Left lung (tissue), 10 donors: ENCODE results near the gene NEDD4. TPM values are rescaled to one million over a fixed set of nuclear protein-coding genes. Genes with fewer than 3 reads are reported as not detected.

ENCODE experiments used
- ATAC-seq: fragments of 200-7000 bp; cut with Tn5 transposase; one replicate; pipeline ENCODE4 v1.9.1; 2020; ENCODE audit warnings: moderate library complexity
- DNase-seq, 4 donors: peaks; one replicate each; pipeline ENCODE4 v3.0.0-alpha.2; 2013 to 2020
- H3K27ac ChIP-seq, 2 donors: fragments of 200-600 bp; sonication (generic) in 1 of 2; one replicate each; pipeline versions ENCODE4 v1.5.0 to v1.8.0; 2020 to 2021
- H3K27me3 ChIP-seq, 2 donors: fragments of 200-600 bp; sonication (generic) in 1 of 2; one replicate each; pipeline versions ENCODE4 v1.5.0 to v1.8.0; 2020 to 2021
- H3K36me3 ChIP-seq, 2 donors: fragments of 200-600 bp; sonication (generic) in 1 of 2; one replicate each; pipeline versions ENCODE4 v1.5.0 to v1.8.0; 2020 to 2021
- H3K4me1 ChIP-seq, 2 donors: fragments of 200-600 bp; one replicate each; pipeline ENCODE4 v1.8.0; 2021
- H3K4me3 ChIP-seq, 2 donors: fragments of 200-600 bp; sonication (generic) in 1 of 2; one replicate each; pipeline versions ENCODE4 v1.5.0 to v1.8.0; 2020 to 2021; ENCODE audit warnings: mild to moderate bottlenecking in 1 of 2
- H3K9me3 ChIP-seq, 2 donors: fragments of 200-600 bp; sonication (generic) in 1 of 2; one replicate each; pipeline versions ENCODE4 v1.5.0 to v1.8.0; 2020 to 2021
- intact Hi-C, 2 donors: fragments of 100-400 bp; cut with DNase I; formaldehyde crosslinking; loops; one replicate each; pipeline versions ENCODE4 v1.11.2 to v1.14.2; 2022
- polyA plus RNA-seq, 6 donors: library from polyadenylated mRNA; unstranded; fragments of 120-200 nt; gene quantifications; one replicate each; pipeline ENCODE4 v1.2.1, GENCODE V29; 2013; ENCODE audit not compliant: insufficient read length in 6 of 6
- total RNA-seq, 2 donors: library from RNA; stranded (reverse); fragmentation: NEBNext Ultra II Directional; extraction: Animal tissue kit (Norgen Biotek cat#: 25700); gene quantifications; one replicate each; pipeline ENCODE4 v1.2.1, GENCODE V29; 2021
- TF ChIP-seq, protein P1 (sequence below), 2 donors: fragments of 200-600 bp; sonication (generic) in 1 of 2; IDR thresholded peaks; one replicate each; pipeline versions ENCODE4 v1.5.0 to v1.8.0; 2021; ENCODE audit warnings: antibody characterized with exemption in 2 of 2
- donor health status: DM: no; HTN: yes; CAD: no.
- donor health status: DM: no; HTN: no; CAD: no.

NEDD4 gene
- total and polyA plus RNA-seq, 8 donors, result 15.0 to 19.5 (median 17.0) TPM

DNA sequence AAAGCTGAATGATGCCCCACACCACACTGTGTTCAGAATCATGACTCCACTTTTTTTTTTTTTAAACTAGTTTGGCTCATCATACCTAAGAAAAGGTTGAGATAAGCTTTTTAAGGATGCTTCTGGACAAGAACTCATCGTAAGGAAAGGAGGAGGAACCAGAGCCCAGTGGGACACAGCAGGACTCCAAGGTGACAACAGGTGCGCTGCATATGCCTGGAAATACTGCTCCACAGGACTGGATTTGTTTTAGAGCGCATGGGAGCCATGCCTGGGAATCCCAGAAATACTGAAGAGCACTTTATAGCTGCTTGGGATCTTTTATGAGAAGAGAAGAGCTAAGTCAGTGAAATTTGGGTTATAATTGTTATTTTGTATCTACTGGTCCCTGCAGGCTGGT, 93.4 kb downstream of the NEDD4 start:
- intact Hi-C loops, result no loop called here
- no peak for DNase-seq
- TF ChIP-seq, protein P1, sequence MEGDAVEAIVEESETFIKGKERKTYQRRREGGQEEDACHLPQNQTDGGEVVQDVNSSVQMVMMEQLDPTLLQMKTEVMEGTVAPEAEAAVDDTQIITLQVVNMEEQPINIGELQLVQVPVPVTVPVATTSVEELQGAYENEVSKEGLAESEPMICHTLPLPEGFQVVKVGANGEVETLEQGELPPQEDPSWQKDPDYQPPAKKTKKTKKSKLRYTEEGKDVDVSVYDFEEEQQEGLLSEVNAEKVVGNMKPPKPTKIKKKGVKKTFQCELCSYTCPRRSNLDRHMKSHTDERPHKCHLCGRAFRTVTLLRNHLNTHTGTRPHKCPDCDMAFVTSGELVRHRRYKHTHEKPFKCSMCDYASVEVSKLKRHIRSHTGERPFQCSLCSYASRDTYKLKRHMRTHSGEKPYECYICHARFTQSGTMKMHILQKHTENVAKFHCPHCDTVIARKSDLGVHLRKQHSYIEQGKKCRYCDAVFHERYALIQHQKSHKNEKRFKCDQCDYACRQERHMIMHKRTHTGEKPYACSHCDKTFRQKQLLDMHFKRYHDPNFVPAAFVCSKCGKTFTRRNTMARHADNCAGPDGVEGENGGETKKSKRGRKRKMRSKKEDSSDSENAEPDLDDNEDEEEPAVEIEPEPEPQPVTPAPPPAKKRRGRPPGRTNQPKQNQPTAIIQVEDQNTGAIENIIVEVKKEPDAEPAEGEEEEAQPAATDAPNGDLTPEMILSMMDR (IDR thresholded peaks at IDR 0.05), result no peak
- ATAC-seq, result no peak
- H3K27me3 ChIP-seq, result no peaks in the 10 kb centered on the region
- H3K27ac ChIP-seq, result no peak overlapping the region
- H3K4me1 ChIP-seq, result peaks cover 0 to 12% of the 10 kb centered on the region in 2 donors
- H3K4me3 ChIP-seq, result no peak overlapping the region
- no peaks in the 10 kb centered on the region for H3K9me3 ChIP-seq
- no peaks in the 10 kb centered on the region for H3K36me3 ChIP-seq

DNA sequence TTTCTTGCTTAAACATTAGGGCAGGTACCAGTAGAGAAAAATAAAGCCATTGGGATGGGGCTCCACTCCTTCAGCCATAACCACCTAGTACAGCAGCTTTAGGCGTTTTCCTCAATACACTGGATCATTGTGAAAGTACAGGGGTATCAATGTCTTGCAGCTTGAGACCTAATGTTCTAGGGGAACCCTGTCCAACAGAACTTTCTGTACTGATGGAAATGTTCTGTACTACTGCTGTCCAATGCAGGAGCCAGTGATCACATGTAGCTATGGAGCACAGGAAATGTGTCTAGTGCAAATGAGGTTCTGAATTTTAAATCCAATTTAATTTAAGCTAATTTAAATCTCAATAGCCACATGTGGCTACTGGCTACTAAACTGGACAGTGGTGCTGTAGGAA, 93.9 kb downstream of the NEDD4 start:
- intact Hi-C loops, result no loop called here
- no peak overlapping the region for H3K27ac ChIP-seq
- H3K27me3 ChIP-seq, result no peaks in the 10 kb centered on the region
- peaks cover 0 to 12% of the 10 kb centered on the region in 2 donors for H3K4me1 ChIP-seq
- ATAC-seq (no peak), DNase-seq (no peak)
- H3K36me3 ChIP-seq, result no peaks in the 10 kb centered on the region
- no peaks in the 10 kb centered on the region for H3K9me3 ChIP-seq
- H3K4me3 ChIP-seq, result no peak overlapping the region
- TF ChIP-seq, protein P1 (IDR thresholded peaks at IDR 0.05), result no peak

DNA sequence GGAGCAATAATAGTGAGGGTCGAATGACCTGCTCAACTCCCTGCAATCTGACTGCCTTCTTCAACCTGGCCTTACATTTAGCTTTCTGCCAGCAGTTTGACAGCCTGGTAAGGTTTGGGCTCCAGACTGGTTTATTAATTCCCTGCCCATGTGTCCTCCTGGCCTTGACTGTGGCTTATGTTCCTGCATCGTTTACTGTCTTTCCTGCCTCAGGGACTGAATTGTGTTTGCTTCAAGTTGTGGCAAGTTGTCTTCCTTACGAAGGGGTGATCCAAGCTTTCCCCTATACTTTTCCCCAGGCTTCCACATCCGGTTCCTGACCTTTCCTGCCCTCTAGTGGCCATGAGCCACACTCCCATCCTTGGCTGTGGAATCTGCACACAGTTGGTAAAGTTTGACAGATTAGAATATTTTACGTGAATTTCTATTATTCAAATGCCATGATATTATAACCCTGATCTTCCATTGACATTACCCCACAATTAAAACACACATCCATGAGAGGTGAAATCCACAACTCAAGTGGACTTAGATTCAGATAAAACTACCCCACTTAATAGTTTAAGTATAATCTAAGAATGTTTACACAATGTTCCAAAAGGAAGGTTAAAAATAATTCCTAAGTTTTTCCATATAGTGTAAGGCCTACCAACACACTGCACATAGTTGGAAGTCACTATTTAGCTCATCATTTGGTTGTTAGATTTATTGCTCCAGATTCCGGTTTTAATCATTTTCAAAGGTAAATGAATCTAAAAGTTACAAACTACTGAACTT, 95.7 kb downstream of the NEDD4 start:
- peaks cover 0 to 12% of the 10 kb centered on the region in 2 donors for H3K4me1 ChIP-seq
- ATAC-seq, result peak; percentile 95
- no peaks in the 10 kb centered on the region for H3K36me3 ChIP-seq
- H3K9me3 ChIP-seq, result no peaks in the 10 kb centered on the region
- peak overlapping the region; percentile 30 to 77 for H3K27ac ChIP-seq
- intact Hi-C loops, result no loop called here
- H3K4me3 ChIP-seq, result no peak overlapping the region
- H3K27me3 ChIP-seq, result no peaks in the 10 kb centered on the region
- TF ChIP-seq, protein P1 (IDR thresholded peaks at IDR 0.05), result peak; percentile 67
- DNase-seq, result peak in 1 of 4 donors; percentile 39

DNA sequence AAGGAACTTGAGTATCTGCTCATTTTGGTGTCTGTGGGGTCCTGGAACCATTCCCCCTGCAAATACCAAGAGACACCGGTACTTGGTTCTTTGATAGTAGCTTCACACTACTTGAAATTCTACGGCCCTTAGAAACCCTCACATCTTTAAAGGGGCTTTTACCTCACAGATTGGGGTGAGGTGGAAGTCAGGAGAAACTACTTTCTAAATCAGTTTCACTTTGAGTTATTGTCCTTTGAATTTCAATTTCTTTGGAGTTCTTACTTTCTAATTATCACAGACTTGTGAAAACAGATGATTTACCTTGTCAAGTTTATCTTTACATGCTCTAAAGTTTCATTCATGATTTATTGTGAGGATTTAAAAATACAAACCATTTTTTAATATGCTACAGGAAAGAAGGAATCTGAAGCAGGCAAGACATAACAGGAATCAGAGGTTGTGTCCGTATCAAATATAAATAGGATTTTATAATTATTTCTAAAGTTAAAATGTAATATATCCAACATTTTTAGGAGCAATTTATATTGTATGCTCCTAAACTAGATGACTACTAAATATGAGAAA, 98.9 kb downstream of the NEDD4 start:
- Histone ChIP-seq H3K27ac (peak overlapping the region in 1 of 2 donors; percentile 15), H3K4me1 (peaks cover 0 to 12% of the 10 kb centered on the region in 2 donors), H3K27me3 (no peaks in the 10 kb centered on the region), H3K4me3 (no peak overlapping the region), H3K36me3 (no peaks in the 10 kb centered on the region), H3K9me3 (no peaks in the 10 kb centered on the region)
- TF ChIP-seq, protein P1 (IDR thresholded peaks at IDR 0.05), result no peak
- ATAC-seq (no peak), DNase-seq (no peak)
- intact Hi-C loops, result no loop called here

DNA sequence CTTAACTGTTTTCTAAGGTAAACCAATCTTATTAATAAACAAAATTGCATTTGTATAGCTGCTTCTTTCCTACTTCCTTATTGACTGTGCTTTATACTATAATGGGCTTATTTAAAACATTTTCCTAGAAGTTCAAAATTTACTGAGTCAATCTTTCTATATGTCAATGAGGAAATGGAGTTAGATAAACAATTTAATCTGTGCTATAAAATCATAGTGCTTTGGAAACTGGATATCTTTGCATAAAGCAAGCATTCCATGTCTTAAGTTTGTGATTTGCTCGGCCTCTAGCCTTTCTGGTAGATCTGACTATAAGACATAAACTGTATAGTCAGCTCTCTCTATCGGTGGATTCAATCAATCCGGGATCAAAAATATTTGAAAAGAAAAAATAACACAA, 99.6 kb downstream of the NEDD4 start:
- no peaks in the 10 kb centered on the region for H3K36me3 ChIP-seq
- TF ChIP-seq, protein P1 (IDR thresholded peaks at IDR 0.05), result no peak
- no peak for ATAC-seq
- H3K27ac ChIP-seq, result no peak overlapping the region
- no peaks in the 10 kb centered on the region for H3K27me3 ChIP-seq
- H3K4me1 ChIP-seq, result peaks cover 0 to 12% of the 10 kb centered on the region in 2 donors
- H3K9me3 ChIP-seq, result peaks cover 0 to 3% of the 10 kb centered on the region in 2 donors
- no peak for DNase-seq
- intact Hi-C loops, result no loop called here
- no peak overlapping the region for H3K4me3 ChIP-seq
